Natural killer cell treated with Interleukin-12 subunit alpha and Interleukin-12 subunit beta and Interleukin-15 and Interleukin-18, amount 100 ng/mL, for 72 hours (primary cell): ENCODE data around the gene MUC2. TPM values are rescaled to one million over a fixed set of nuclear protein-coding genes. Genes with fewer than 3 reads are reported as not detected.

ENCODE experiments used
- ATAC-seq, 2 donors: fragments of 150-1000 bp; cut with Tn5 transposase in 1 of 2; sonication (Bioruptor Pico), chemical (Tn5 transposase) in 1 of 2; 2 replicates each; pipeline ENCODE4 v1.10.0; 2021
- DNase-seq: peaks from one replicate; pipeline ENCODE4 v3.0.0; 2022; ENCODE audit warnings: low spot score
- H3K27ac Mint-ChIP-seq, 2 donors: 1 replicate in 1 of 2; 2 replicates in 1 of 2; pipeline ENCODE4 v1.8.0; 2022; ENCODE audit warnings: mixed read lengths in 2 of 2, mild to moderate bottlenecking in 1 of 2, moderate library complexity in 1 of 2
- H3K27me3 Mint-ChIP-seq, 2 donors: 1 replicate in 1 of 2; 2 replicates in 1 of 2; pipeline ENCODE4 v1.8.0; 2022; ENCODE audit warnings: mixed read lengths in 2 of 2
- H3K36me3 Mint-ChIP-seq: one replicate; pipeline ENCODE4 v1.8.0; 2022; ENCODE audit warnings: mixed read lengths
- H3K4me1 Mint-ChIP-seq, 2 donors: 1 replicate in 1 of 2; 2 replicates in 1 of 2; pipeline ENCODE4 v1.8.0; 2022; ENCODE audit warnings: low read depth in 2 of 2, mixed read lengths in 2 of 2, mild to moderate bottlenecking in 1 of 2
- H3K4me3 Mint-ChIP-seq: one replicate; pipeline ENCODE4 v1.8.0; 2022; ENCODE audit warnings: mixed read lengths
- H3K9me3 Mint-ChIP-seq: 2 replicates; pipeline ENCODE4 v1.8.0; 2022; ENCODE audit warnings: mixed read lengths
- total RNA-seq, 2 donors: library from RNA; stranded (reverse); gene quantifications; one replicate each; pipeline ENCODE4 v1.2.3, GENCODE V29; 2022

MUC2 gene
- total RNA-seq, 2 donors from 2014 or later, result not detected

GRCh38 chr11:1102221-1102971 is 27.7 kb downstream of the MUC2 start:
- H3K4me3 Mint-ChIP-seq, result no peak overlapping the region
- no peak overlapping the region for H3K27ac Mint-ChIP-seq
- no peaks in the 10 kb centered on the region for H3K27me3 Mint-ChIP-seq
- no peak for ATAC-seq
- no peak for DNase-seq
- no peaks in the 10 kb centered on the region for H3K9me3 Mint-ChIP-seq
- H3K4me1 Mint-ChIP-seq, result no peaks in the 10 kb centered on the region
- no peaks in the 10 kb centered on the region for H3K36me3 Mint-ChIP-seq

GRCh38 chr11:1102996-1103395 is 28.3 kb downstream of the MUC2 start:
- Mint-ChIP-seq H3K4me1 (no peaks in the 10 kb centered on the region), H3K36me3 (no peaks in the 10 kb centered on the region), H3K9me3 (no peaks in the 10 kb centered on the region), H3K27ac (no peak overlapping the region), H3K4me3 (no peak overlapping the region), H3K27me3 (no peaks in the 10 kb centered on the region)
- DNase-seq, result no peak
- ATAC-seq, result no peak

- ATAC-seq, result no peak
- H3K36me3 Mint-ChIP-seq, result no peaks in the 10 kb centered on the region
- no peak overlapping the region for H3K4me3 Mint-ChIP-seq
- peak; percentile 46 for DNase-seq
- no peaks in the 10 kb centered on the region for H3K27me3 Mint-ChIP-seq
- no peak overlapping the region for H3K27ac Mint-ChIP-seq
- no peaks in the 10 kb centered on the region for H3K4me1 Mint-ChIP-seq
- H3K9me3 Mint-ChIP-seq, result no peaks in the 10 kb centered on the region
Observed at GRCh38 chr11:1103401-1104360, 29.0 kb downstream of the MUC2 start.

GRCh38 chr11:1104411-1105182 is 29.9 kb downstream of the MUC2 start:
- Mint-ChIP-seq H3K4me3 (no peak overlapping the region), H3K27me3 (no peaks in the 10 kb centered on the region), H3K27ac (no peak overlapping the region), H3K4me1 (no peaks in the 10 kb centered on the region), H3K9me3 (no peaks in the 10 kb centered on the region), H3K36me3 (no peaks in the 10 kb centered on the region)
- no peak for ATAC-seq
- peak; percentile 42 for DNase-seq

- no peak overlapping the region for H3K27ac Mint-ChIP-seq
- no peak overlapping the region for H3K4me3 Mint-ChIP-seq
- peak; percentile 54 for DNase-seq
- no peaks in the 10 kb centered on the region for H3K27me3 Mint-ChIP-seq
- no peaks in the 10 kb centered on the region for H3K36me3 Mint-ChIP-seq
- no peaks in the 10 kb centered on the region for H3K4me1 Mint-ChIP-seq
- no peak for ATAC-seq
- H3K9me3 Mint-ChIP-seq, result no peaks in the 10 kb centered on the region
Observed at GRCh38 chr11:1105183-1105565, 30.5 kb downstream of the MUC2 start.

- ATAC-seq (no peak), DNase-seq (no peak)
- Mint-ChIP-seq H3K27me3 (no peaks in the 10 kb centered on the region), H3K9me3 (no peaks in the 10 kb centered on the region), H3K36me3 (no peaks in the 10 kb centered on the region), H3K4me1 (no peaks in the 10 kb centered on the region), H3K4me3 (no peak overlapping the region), H3K27ac (no peak overlapping the region)
Observed at GRCh38 chr11:1106387-1106786, 31.7 kb downstream of the MUC2 start.

GRCh38 chr11:1107316-1108245 is 32.9 kb downstream of the MUC2 start:
- DNase-seq (peak; percentile 54), ATAC-seq (no peak)
- H3K4me3 Mint-ChIP-seq, result no peak overlapping the region
- H3K27ac Mint-ChIP-seq, result no peak overlapping the region
- no peaks in the 10 kb centered on the region for H3K27me3 Mint-ChIP-seq
- no peaks in the 10 kb centered on the region for H3K4me1 Mint-ChIP-seq
- H3K9me3 Mint-ChIP-seq, result no peaks in the 10 kb centered on the region
- no peaks in the 10 kb centered on the region for H3K36me3 Mint-ChIP-seq

- H3K4me3 Mint-ChIP-seq, result no peak overlapping the region
- H3K4me1 Mint-ChIP-seq, result no peaks in the 10 kb centered on the region
- no peak for ATAC-seq
- peak; percentile 37 for DNase-seq
- no peaks in the 10 kb centered on the region for H3K27me3 Mint-ChIP-seq
- no peaks in the 10 kb centered on the region for H3K36me3 Mint-ChIP-seq
- no peak overlapping the region for H3K27ac Mint-ChIP-seq
- H3K9me3 Mint-ChIP-seq, result no peaks in the 10 kb centered on the region
Observed at GRCh38 chr11:1108246-1108900, 33.7 kb downstream of the MUC2 start.

- DNase-seq, result peak; percentile 59
Observed at GRCh38 chr11:1109101-1109917, 34.6 kb downstream of the MUC2 start.

GRCh38 chr11:1109918-1110705 is 35.4 kb downstream of the MUC2 start:
- Mint-ChIP-seq H3K4me3 (no peak overlapping the region), H3K27me3 (no peaks in the 10 kb centered on the region), H3K36me3 (no peaks in the 10 kb centered on the region), H3K27ac (no peak overlapping the region), H3K9me3 (no peaks in the 10 kb centered on the region), H3K4me1 (no peaks in the 10 kb centered on the region)
- no peak for ATAC-seq
- DNase-seq, result peak; percentile 46

More at GRCh38 chr11:1109101-1109917, 34.6 kb downstream of the MUC2 start:
- Mint-ChIP-seq H3K4me1 (no peaks in the 10 kb centered on the region), H3K9me3 (no peaks in the 10 kb centered on the region), H3K4me3 (no peak overlapping the region), H3K27me3 (no peaks in the 10 kb centered on the region), H3K27ac (no peak overlapping the region), H3K36me3 (no peaks in the 10 kb centered on the region)
- no peak for ATAC-seq

- H3K27ac Mint-ChIP-seq, result no peak overlapping the region
- no peak for ATAC-seq
- no peak overlapping the region for H3K4me3 Mint-ChIP-seq
- H3K4me1 Mint-ChIP-seq, result no peaks in the 10 kb centered on the region
- peak; percentile 47 for DNase-seq
- no peaks in the 10 kb centered on the region for H3K27me3 Mint-ChIP-seq
- no peaks in the 10 kb centered on the region for H3K9me3 Mint-ChIP-seq
- no peaks in the 10 kb centered on the region for H3K36me3 Mint-ChIP-seq
Observed at GRCh38 chr11:1111545-1112212, 37.0 kb downstream of the MUC2 start.
